Measurements from ENCODE around the gene NBEAL2.
A peak's percentile ranks its signal among the peaks of the same experiment; 100 is the strongest.
"Not testable (repeated sequence)": the region's sequence is repeated elsewhere in the genome, so short reads cannot be mapped to it uniquely, and the experiment has no call there.

NBEAL2 gene

DNA sequence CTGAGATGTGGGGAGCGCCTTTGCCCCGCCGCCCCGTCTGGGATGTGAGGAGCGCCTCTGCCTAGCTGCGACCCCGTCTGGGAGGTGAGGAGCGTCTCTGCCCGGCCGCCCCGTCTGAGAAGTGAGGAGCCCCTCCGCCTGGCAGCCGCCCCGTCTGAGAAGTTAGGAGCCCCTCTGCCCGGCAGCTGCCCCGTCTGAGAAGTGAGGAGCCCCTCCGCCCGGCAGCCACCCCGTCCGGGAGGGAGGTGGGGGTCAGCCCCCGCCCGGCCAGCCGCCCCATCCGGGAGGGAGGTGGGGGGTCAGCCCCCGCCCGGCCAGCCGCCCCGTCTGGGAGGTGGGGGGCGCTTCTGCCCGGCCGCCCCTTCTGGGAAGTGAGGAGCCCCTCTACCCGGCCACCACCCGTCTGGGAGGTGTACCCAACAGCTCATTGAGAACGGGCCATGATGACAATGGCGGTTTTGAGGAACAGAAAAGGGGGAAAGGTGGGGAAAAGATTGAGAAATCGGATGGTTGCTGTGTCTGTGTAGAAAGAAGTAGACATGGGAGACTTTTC is 15.4 kb upstream of the NBEAL2 start:
- CTCF ChIA-PET, DNase-seq, H3K4me3 Mint-ChIP-seq, H3K27ac Mint-ChIP-seq, H3K9me3 Mint-ChIP-seq, H3K27me3 Mint-ChIP-seq: not testable (repeated sequence)
- Mint-ChIP-seq H3K4me1 (peaks cover 69% of the 10 kb centered on the region), H3K36me3 (peaks cover 42% of the 10 kb centered on the region)

DNA sequence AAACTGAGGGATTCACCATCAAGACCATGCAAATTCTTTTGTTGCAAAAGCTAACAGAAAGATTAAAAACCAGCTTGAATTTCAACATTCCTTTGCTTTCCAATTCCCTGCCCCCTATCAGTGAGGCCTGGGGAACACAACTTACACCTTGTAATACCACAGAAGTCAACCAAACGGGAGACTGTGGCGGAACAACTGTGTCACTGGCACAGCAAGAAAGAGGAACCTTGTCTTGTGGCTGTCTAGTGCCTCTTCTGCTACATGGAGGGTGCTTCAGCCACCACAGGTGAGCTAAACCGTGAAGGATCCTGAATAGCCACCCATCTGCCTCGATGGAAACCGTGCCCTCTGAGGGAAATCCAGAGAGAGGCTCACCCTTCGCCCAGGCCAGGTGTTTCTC is 14.3 kb upstream of the NBEAL2 start:
- Mint-ChIP-seq H3K4me3 (no peak overlapping the region), H3K36me3 (peaks cover 42% of the 10 kb centered on the region), H3K4me1 (peaks cover 67% of the 10 kb centered on the region), H3K9me3 (peaks cover 3% of the 10 kb centered on the region), H3K27me3 (no peaks in the 10 kb centered on the region), H3K27ac (no peak overlapping the region)
- DNase-seq: no peak
- CTCF ChIA-PET: interaction anchor here (3.8 kb wide), 1 partner anchor 33 kb away, joined by 19 read pairs; no protein-coding TSS in a partner anchor

- H3K4me1 Mint-ChIP-seq: peaks cover 69% of the 10 kb centered on the region
- H3K27me3 Mint-ChIP-seq: no peaks in the 10 kb centered on the region
- H3K9me3 Mint-ChIP-seq: peaks cover 3% of the 10 kb centered on the region
- H3K36me3 Mint-ChIP-seq: peaks cover 48% of the 10 kb centered on the region
- H3K4me3 Mint-ChIP-seq: no peak overlapping the region
- peak overlapping the region; percentile 47 for H3K27ac Mint-ChIP-seq
- no peak for DNase-seq
- CTCF ChIA-PET: interaction anchor here (1.4 to 3.8 kb wide), 3 partner anchors 15 to 43 kb away, joined by 3 to 19 read pairs (median 4); no protein-coding TSS in a partner anchor
Measured at GRCh38 chr3:46966811-46967210, 12.7 kb upstream of the NBEAL2 start.

- CTCF ChIA-PET: interaction anchor here (0.7 to 3.8 kb wide), 3 partner anchors 18 to 30 kb away, joined by 3 to 19 read pairs (median 3); no protein-coding TSS in a partner anchor
- H3K9me3 Mint-ChIP-seq: no peaks in the 10 kb centered on the region
- peaks cover 41% of the 10 kb centered on the region for H3K36me3 Mint-ChIP-seq
- peaks cover 75% of the 10 kb centered on the region for H3K4me1 Mint-ChIP-seq
- DNase-seq: no peak
- H3K27me3 Mint-ChIP-seq: no peaks in the 10 kb centered on the region
- no peak overlapping the region for H3K4me3 Mint-ChIP-seq
- H3K27ac Mint-ChIP-seq: no peak overlapping the region
Measured at GRCh38 chr3:46968783-46969428, 10.6 kb upstream of the NBEAL2 start.

DNA sequence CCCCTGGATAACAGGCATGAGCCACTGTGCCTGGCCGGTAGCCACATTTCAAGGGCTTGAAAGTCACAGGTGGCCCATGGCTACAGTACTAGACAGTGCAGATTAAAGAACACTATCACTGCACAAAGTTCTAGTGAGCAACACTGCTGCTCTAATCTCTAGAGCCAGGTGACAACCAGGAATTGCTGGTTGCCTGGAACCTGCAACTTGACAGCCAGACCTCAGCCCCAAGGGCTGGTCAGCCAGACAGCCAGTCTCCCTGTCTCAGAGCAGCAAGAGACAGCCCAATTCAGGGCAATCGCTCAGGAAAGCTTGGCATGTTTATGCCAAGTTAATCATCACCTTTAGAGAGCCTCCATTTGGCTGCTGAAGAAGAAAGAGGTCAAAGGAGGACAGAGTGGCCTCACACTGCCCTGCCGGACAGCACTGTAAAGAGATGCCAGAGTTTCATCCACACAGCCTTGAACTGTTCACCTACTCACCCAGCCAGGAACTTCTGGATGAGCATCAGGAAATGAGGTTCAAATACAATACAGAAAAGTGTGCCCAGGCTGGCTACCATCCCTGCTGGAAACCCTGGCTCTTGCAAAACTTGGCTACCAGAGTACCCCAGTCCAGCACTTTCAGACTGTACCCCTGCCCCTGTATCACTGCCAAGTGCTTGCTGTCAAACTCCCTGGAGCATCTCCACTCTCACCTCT is 8.9 kb upstream of the NBEAL2 start:
- CTCF ChIA-PET: no interaction called here
- H3K4me1 Mint-ChIP-seq: peaks cover 86% of the 10 kb centered on the region
- H3K4me3 Mint-ChIP-seq: no peak overlapping the region
- H3K27me3 Mint-ChIP-seq: no peaks in the 10 kb centered on the region
- H3K27ac Mint-ChIP-seq: peak overlapping the region; percentile 65
- DNase-seq: no peak
- H3K9me3 Mint-ChIP-seq: no peaks in the 10 kb centered on the region
- H3K36me3 Mint-ChIP-seq: peaks cover 46% of the 10 kb centered on the region

GRCh38 chr3:46971151-46971550 is 8.3 kb upstream of the NBEAL2 start:
- Mint-ChIP-seq H3K9me3 (no peaks in the 10 kb centered on the region), H3K27ac (peak overlapping the region; percentile 89), H3K36me3 (peaks cover 43% of the 10 kb centered on the region), H3K4me1 (peaks cover 85% of the 10 kb centered on the region), H3K4me3 (peak overlapping the region; percentile 39), H3K27me3 (no peaks in the 10 kb centered on the region)
- DNase-seq: no peak
- CTCF ChIA-PET: no interaction called here

- H3K27ac Mint-ChIP-seq: peak overlapping the region; percentile 89
- DNase-seq: no peak
- H3K4me1 Mint-ChIP-seq: peaks cover 85% of the 10 kb centered on the region
- peak overlapping the region; percentile 39 for H3K4me3 Mint-ChIP-seq
- CTCF ChIA-PET: no interaction called here
- H3K9me3 Mint-ChIP-seq: no peaks in the 10 kb centered on the region
- peaks cover 46% of the 10 kb centered on the region for H3K36me3 Mint-ChIP-seq
- H3K27me3 Mint-ChIP-seq: peaks cover 5% of the 10 kb centered on the region
Measured at GRCh38 chr3:46971742-46972141, 7.7 kb upstream of the NBEAL2 start.

DNA sequence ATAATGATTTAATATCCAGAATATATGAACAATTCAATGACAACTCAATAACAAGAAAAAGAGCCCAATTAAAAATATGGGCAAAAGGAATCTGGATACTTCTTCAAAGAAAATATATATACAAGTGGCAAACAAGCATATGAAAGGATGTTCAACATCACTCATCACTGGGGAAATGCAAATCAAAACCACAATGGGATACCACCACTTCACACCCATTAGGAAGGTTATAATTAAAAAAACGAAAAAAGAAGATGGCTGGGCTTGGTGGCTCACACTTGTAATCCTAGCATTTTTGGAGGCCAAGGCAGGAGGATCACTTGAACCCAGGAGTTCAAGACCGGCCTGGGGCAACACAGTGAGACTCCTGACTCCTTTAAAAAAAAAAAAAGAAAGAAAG is 7.1 kb upstream of the NBEAL2 start:
- peaks cover 41% of the 10 kb centered on the region for H3K36me3 Mint-ChIP-seq
- H3K27me3 Mint-ChIP-seq: peaks cover 5% of the 10 kb centered on the region
- H3K4me1 Mint-ChIP-seq: peaks cover 84% of the 10 kb centered on the region
- CTCF ChIA-PET: no interaction called here
- no peaks in the 10 kb centered on the region for H3K9me3 Mint-ChIP-seq
- DNase-seq: no peak
- H3K27ac Mint-ChIP-seq: peak overlapping the region; percentile 68
- no peak overlapping the region for H3K4me3 Mint-ChIP-seq

DNA sequence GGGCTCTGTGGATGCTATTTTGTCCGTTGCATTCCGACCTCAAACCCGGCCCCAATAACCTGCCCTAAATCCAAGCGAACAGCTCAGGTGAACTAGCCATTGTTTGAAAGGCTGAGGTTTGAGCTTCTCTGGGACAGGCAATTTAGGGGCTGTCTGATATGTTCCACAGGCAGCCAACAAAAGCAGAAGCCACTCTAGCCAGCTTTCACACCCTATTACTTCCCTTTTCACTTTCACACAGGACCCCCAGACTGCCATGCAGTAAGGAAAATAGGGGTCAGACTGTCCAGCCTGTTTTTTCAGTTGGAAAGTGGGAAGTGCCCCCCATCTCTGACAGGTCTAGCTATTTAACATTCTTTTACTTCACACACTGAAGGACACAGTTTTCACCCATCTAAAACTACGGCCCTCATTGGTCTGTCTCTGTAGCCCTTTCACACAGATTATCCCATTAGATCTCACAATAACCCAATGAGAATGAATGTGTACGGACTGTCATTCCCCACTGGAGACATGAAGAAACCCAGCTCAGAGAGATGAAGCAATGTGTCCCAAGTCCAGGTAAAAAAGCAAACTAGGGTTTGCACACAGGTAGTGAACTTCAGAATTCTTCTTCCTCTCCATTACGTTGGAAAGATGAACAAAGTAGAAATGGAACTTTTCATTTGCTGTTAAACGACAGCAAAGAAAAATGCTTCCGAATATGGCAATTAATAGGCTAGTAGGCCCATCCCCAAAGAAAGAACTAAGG is 4.9 kb upstream of the NBEAL2 start:
- Mint-ChIP-seq H3K4me3 (peak overlapping the region; percentile 69), H3K4me1 (peaks cover 80% of the 10 kb centered on the region), H3K27ac (peak overlapping the region; percentile 60), H3K27me3 (peaks cover 5% of the 10 kb centered on the region), H3K36me3 (peaks cover 37% of the 10 kb centered on the region), H3K9me3 (no peaks in the 10 kb centered on the region)
- no peak for DNase-seq
- CTCF ChIA-PET: no interaction called here

DNA sequence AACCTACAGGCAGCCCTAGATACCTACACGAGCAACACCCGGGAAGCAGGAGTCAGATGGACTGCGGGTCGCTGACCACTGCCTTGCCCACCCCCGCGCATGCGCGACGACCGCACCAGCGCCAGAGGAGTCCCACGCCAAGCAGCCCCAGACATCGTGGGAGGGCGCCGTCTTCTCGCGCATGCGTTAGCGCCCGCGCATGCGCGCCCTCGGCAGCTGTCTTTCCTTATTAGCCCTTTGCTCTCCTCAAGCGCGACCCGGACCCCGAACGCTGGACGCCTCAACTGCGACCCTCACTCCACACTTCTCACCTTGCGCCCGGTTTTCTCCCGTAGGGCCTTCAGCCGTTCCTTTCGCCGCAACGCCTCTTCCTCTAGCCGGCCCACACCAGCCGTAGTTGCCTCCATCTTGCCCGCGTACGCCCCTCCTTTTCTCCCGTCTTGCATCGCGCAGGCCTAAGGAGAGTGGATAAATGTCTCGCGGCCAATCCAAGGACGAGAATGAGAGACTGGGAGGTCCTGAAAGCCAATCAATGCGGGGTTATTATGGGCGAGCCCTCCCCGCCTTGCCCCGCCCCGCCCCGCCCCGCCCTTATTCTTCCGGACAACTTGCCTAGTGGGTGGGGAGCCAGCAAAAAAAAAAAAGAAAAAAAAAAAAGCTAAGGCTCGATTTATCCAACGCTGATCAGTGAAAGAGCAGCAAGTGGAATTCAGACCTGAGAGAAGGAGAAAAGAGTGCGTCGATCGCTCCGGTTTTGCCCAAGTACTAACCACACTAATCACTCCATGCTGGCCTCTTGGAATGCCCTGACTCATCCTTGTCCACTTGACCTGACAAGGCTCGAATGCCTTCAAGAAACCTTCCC is 2.9 kb upstream of the NBEAL2 start, which contains the start of gene CCDC12:
TSS of gene CCDC12 (minus strand) at position 420 of the 865 bp plus-strand sequence. CDS start at position 407, 13 bp downstream.
- Mint-ChIP-seq H3K4me1 (peaks cover 74% of the 10 kb centered on the region), H3K27ac (peak within 1 kb of the TSS; percentile 95), H3K4me3 (peak within 1 kb of the TSS; percentile 98), H3K36me3 (peaks cover 24% of the 10 kb centered on the region), H3K9me3 (no peaks in the 10 kb centered on the region), H3K27me3 (peaks cover 5% of the 10 kb centered on the region)
- DNase-seq: peak; percentile 96
- CTCF ChIA-PET: interaction anchor here (1.0 to 3.7 kb wide), 3 partner anchors 11 to 53 kb away, joined by 3 to 10 read pairs (median 5); no protein-coding TSS in a partner anchor

GRCh38 chr3:46977811-46978195 is 1.7 kb upstream of the NBEAL2 start:
- Mint-ChIP-seq H3K36me3 (peaks cover 27% of the 10 kb centered on the region), H3K27me3 (peaks cover 5% of the 10 kb centered on the region), H3K4me1 (peaks cover 72% of the 10 kb centered on the region), H3K9me3 (no peaks in the 10 kb centered on the region), H3K27ac (peak overlapping the region; percentile 95), H3K4me3 (peak overlapping the region; percentile 60)
- CTCF ChIA-PET: interaction anchor here (1.6 to 3.7 kb wide), 2 partner anchors 10 to 55 kb away, joined by 5 to 10 read pairs; no protein-coding TSS in a partner anchor
- no peak for DNase-seq

DNA sequence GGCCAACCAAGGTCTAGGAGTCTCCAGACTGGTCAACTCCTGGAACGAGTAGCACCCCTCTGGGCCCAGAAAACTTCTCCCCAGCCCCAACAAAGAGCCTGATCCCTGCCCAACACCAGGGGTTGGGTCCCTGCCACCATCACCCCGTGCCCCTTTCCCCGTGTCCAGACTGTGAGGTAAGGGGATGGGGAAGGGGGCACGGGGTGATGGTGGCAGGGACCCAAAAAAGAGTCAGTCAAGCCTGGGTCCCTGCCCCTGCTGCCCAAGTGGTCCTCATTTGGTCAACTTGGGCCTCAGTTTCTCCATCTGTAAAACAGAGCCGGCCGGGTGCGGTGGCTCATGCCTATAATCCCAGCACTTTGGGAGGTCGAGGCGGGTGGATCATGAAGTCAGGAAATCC is 1.1 kb upstream of the NBEAL2 start:
- CTCF ChIA-PET: interaction anchor here (1.6 to 3.7 kb wide), 3 partner anchors 9 to 186 kb away, joined by 4 to 10 read pairs (median 5); partner anchors contain the start of gene SETD2
- H3K4me3 Mint-ChIP-seq: peak overlapping the region; percentile 85

DNA sequence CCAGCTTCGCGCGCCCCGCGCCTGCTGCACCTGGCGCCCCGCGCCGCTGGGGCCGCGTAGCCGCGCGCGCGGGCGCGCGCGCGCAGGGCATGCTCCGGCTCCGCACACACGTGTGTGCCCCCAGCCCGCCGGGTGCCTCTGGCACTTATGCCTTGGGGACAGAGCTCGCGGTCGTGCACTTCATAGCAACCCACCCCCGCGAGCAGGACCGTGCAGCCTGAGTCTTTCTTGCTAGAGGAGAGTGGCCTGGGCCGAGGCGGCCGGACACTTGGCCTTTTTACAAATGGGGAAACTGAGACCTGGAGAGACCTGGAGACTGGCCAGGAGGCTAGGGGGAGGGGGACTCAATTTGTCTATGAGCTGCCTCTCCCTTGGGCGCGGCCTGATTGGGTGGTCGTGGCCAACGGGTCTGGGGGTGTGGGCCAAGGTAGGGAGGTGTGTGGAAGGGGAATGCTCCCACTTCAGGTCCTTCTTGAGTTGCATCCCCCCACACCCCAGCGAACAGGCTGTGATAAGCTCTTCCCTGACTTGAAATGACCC is 562 bp downstream of the NBEAL2 start:
- peaks cover 5% of the 10 kb centered on the region for H3K27me3 Mint-ChIP-seq
- peak overlapping the region; percentile 86 for H3K4me3 Mint-ChIP-seq
- peaks cover 72% of the 10 kb centered on the region for H3K4me1 Mint-ChIP-seq
- H3K9me3 Mint-ChIP-seq: no peaks in the 10 kb centered on the region
- no peak for DNase-seq
- H3K36me3 Mint-ChIP-seq: peaks cover 26% of the 10 kb centered on the region
- CTCF ChIA-PET: interaction anchor here (0.8 to 3.7 kb wide), 5 partner anchors 12 to 71 kb away, joined by 3 to 10 read pairs (median 4); no protein-coding TSS in a partner anchor
- H3K27ac Mint-ChIP-seq: peak overlapping the region; percentile 78

More for the DNA sequence above, 1.1 kb upstream of the NBEAL2 start:
- no peak for DNase-seq
- no peaks in the 10 kb centered on the region for H3K9me3 Mint-ChIP-seq
- H3K36me3 Mint-ChIP-seq: peaks cover 28% of the 10 kb centered on the region
- peaks cover 5% of the 10 kb centered on the region for H3K27me3 Mint-ChIP-seq
- H3K27ac Mint-ChIP-seq: peak overlapping the region; percentile 95
- peaks cover 74% of the 10 kb centered on the region for H3K4me1 Mint-ChIP-seq

Measured in activated naive CD4-positive, alpha-beta T cell treated with anti-CD3 and anti-CD28 coated beads, Interleukin-2, amount 10 ng/mL, durations not matched to agents 7 days and 5 days (primary cell).